Neural progenitor cell (in vitro differentiated cells): ENCODE data around the gene PLEKHN1. TPM values are rescaled to one million over a fixed set of nuclear protein-coding genes. Genes with fewer than 3 reads are reported as not detected.

Experiments used
- DNase-seq: peaks from one replicate; pipeline ENCODE4 v3.0.0-alpha.2; 2016; ENCODE audit warnings: low spot score
- H2AFZ ChIP-seq: fragments of 200-600 bp; sonication (generic); replicated peaks from 2 replicates; pipeline ENCODE4 v1.6.1; 2016; ENCODE audit warnings: antibody characterized with exemption
- H3F3A ChIP-seq: fragments of 200-600 bp; sonication (generic); 2 replicates; pipeline ENCODE4 v1.6.1; 2016; ENCODE audit warnings: antibody characterized with exemption, low read depth
- H3K27ac ChIP-seq: fragments of 200-600 bp; sonication (generic); 2 replicates; pipeline ENCODE4 v1.5.1; 2016; ENCODE audit warnings: mild to moderate bottlenecking
- H3K27me3 ChIP-seq: fragments of 200-600 bp; sonication (generic); 2 replicates; pipeline ENCODE4 v1.6.1; 2016; ENCODE audit warnings: mild to moderate bottlenecking, moderate library complexity
- H3K36me3 ChIP-seq: fragments of 200-600 bp; sonication (generic); 2 replicates; pipeline ENCODE4 v1.5.1; 2016
- H3K4me1 ChIP-seq: fragments of 200-600 bp; sonication (generic); 2 replicates; pipeline ENCODE4 v1.6.1; 2016; ENCODE audit warnings: mixed run types
- H3K4me2 ChIP-seq: fragments of 200-600 bp; sonication (generic); 2 replicates; pipeline ENCODE4 v1.6.1; 2016
- H3K4me3 ChIP-seq: fragments of 200-600 bp; sonication (generic); 2 replicates; pipeline ENCODE4 v1.5.1; 2016
- H3K79me2 ChIP-seq: fragments of 200-600 bp; sonication (generic); 2 replicates; pipeline ENCODE4 v1.6.1; 2016; ENCODE audit warnings: low read depth
- H3K9ac ChIP-seq: fragments of 200-600 bp; sonication (generic); 2 replicates; pipeline ENCODE4 v1.6.1; 2016
- H3K9me3 ChIP-seq: fragments of 200-600 bp; sonication (generic); 2 replicates; pipeline ENCODE4 v1.5.1; 2016; ENCODE audit warnings: low read depth
- H4K20me1 ChIP-seq: fragments of 200-600 bp; sonication (generic); 2 replicates; pipeline ENCODE4 v1.6.1; 2016; ENCODE audit warnings: low read depth
- H3K27ac Mint-ChIP-seq: 3 replicates; pipeline ENCODE4 v1.8.0; 2021; ENCODE audit warnings: mixed read lengths
- H3K27me3 Mint-ChIP-seq: 2 replicates; pipeline ENCODE4 v1.8.0; 2022; ENCODE audit warnings: low read depth, mild to moderate bottlenecking, inconsistent platforms, moderate library complexity, mixed read lengths; ENCODE audit not compliant: insufficient read depth
- H3K36me3 Mint-ChIP-seq: 3 replicates; pipeline ENCODE4 v1.8.0; 2021; ENCODE audit warnings: mixed read lengths
- H3K4me1 Mint-ChIP-seq: 3 replicates; pipeline ENCODE4 v1.8.0; 2021; ENCODE audit warnings: mixed read lengths
- H3K4me3 Mint-ChIP-seq: 3 replicates; pipeline ENCODE4 v1.8.0; 2021; ENCODE audit warnings: mild to moderate bottlenecking, moderate library complexity, mixed read lengths
- H3K9me3 Mint-ChIP-seq: 3 replicates; pipeline ENCODE4 v1.8.0; 2020; ENCODE audit warnings: mixed read lengths
- CTCF ChIP-seq: fragments of 200-600 bp; sonication (generic); IDR thresholded peaks from 2 replicates; pipeline ENCODE4 v1.5.1; 2017; ENCODE audit warnings: antibody characterized with exemption, mild to moderate bottlenecking
- EZH2 ChIP-seq: fragments of 200-600 bp; sonication (generic); IDR thresholded peaks from 2 replicates; pipeline ENCODE4 v1.6.1; 2017; ENCODE audit warnings: antibody characterized with exemption, mild to moderate bottlenecking, moderate library complexity
- EZH2phosphoT487 ChIP-seq: fragments of 200-600 bp; sonication (generic); IDR thresholded peaks from 2 replicates; pipeline ENCODE4 v1.6.1; 2017; ENCODE audit warnings: antibody characterized with exemption
- total RNA-seq: library from RNA; depleted of rRNA; stranded (reverse); fragments of >200 nt; gene quantifications from 2 replicates; pipeline ENCODE4 v1.2.3, GENCODE V29; 2015; ENCODE audit warnings: low replicate concordance

PLEKHN1 gene
- total RNA-seq, 1 donor from 2014 or later: not detected

- no peaks in the 10 kb centered on the region for H3K36me3 Mint-ChIP-seq
These were observed 54.2 kb downstream of the PLEKHN1 start for GRCh38 chr1:1020415-1021009.

GRCh38 chr1:1021010-1021919, 55.0 kb downstream of the PLEKHN1 start:
- Mint-ChIP-seq H3K27me3 (peaks cover 10% of the 10 kb centered on the region), H3K27ac (no peak overlapping the region), H3K9me3 (peaks cover 2% of the 10 kb centered on the region), H3K4me3 (peak overlapping the region; percentile 80), H3K36me3 (peaks cover 1% of the 10 kb centered on the region), H3K4me1 (peaks cover 24% of the 10 kb centered on the region)
- Histone ChIP-seq H3K79me2 (peaks cover 39% of the 10 kb centered on the region), H3K4me2 (peak overlapping the region; percentile 88), H3K27ac (no peak overlapping the region), H3K27me3 (no peaks in the 10 kb centered on the region), H2AFZ (no peak overlapping the region), H3K4me1 (peaks cover 30% of the 10 kb centered on the region), H4K20me1 (peaks cover 52% of the 10 kb centered on the region), H3K9me3 (no peaks in the 10 kb centered on the region), H3K36me3 (no peaks in the 10 kb centered on the region), H3F3A (peaks cover 13% of the 10 kb centered on the region), H3K4me3 (peak overlapping the region; percentile 69), H3K9ac (no peak overlapping the region)
- DNase-seq: peak; percentile 50
- no peak for TF ChIP-seq CTCF

More at GRCh38 chr1:1020415-1021009, 54.2 kb downstream of the PLEKHN1 start:
- Mint-ChIP-seq H3K4me3 (peak overlapping the region; percentile 80), H3K4me1 (peaks cover 19% of the 10 kb centered on the region), H3K9me3 (peaks cover 2% of the 10 kb centered on the region), H3K27ac (no peak overlapping the region), H3K27me3 (peaks cover 10% of the 10 kb centered on the region)
- Histone ChIP-seq H3K27me3 (no peaks in the 10 kb centered on the region), H4K20me1 (peaks cover 44% of the 10 kb centered on the region), H3K9ac (peak overlapping the region; percentile 37), H3K4me2 (peak overlapping the region; percentile 88), H3K27ac (peak overlapping the region; percentile 99), H3K79me2 (peaks cover 39% of the 10 kb centered on the region), H3F3A (peaks cover 13% of the 10 kb centered on the region), H3K4me1 (peaks cover 27% of the 10 kb centered on the region), H3K9me3 (no peaks in the 10 kb centered on the region), H3K4me3 (peak overlapping the region; percentile 69), H2AFZ (peak overlapping the region; percentile 79), H3K36me3 (no peaks in the 10 kb centered on the region)
- DNase-seq: peak; percentile 55
- TF ChIP-seq EZH2phosphoT487 (no peak), CTCF (no peak), EZH2 (no peak)

- Mint-ChIP-seq H3K36me3 (peaks cover 1% of the 10 kb centered on the region), H3K27me3 (peaks cover 10% of the 10 kb centered on the region), H3K27ac (no peak overlapping the region), H3K4me3 (peak overlapping the region; percentile 80), H3K9me3 (peaks cover 2% of the 10 kb centered on the region), H3K4me1 (peaks cover 24% of the 10 kb centered on the region)
- Histone ChIP-seq H3K4me1 (peaks cover 34% of the 10 kb centered on the region), H2AFZ (no peak overlapping the region), H3K4me3 (peak overlapping the region; percentile 69), H3K27ac (no peak overlapping the region), H3K27me3 (no peaks in the 10 kb centered on the region), H3K4me2 (peak overlapping the region; percentile 88), H3K9me3 (no peaks in the 10 kb centered on the region), H3K36me3 (no peaks in the 10 kb centered on the region), H3K9ac (no peak overlapping the region), H3F3A (peaks cover 13% of the 10 kb centered on the region), H4K20me1 (peaks cover 58% of the 10 kb centered on the region), H3K79me2 (peaks cover 39% of the 10 kb centered on the region)
- TF ChIP-seq EZH2: no peak
- no peak for TF ChIP-seq EZH2phosphoT487
- TF ChIP-seq CTCF: no peak
- DNase-seq: no peak
These were observed 55.6 kb downstream of the PLEKHN1 start for GRCh38 chr1:1021920-1022259.
